Breast epithelium (tissue), 4 donors: ENCODE measurements around the gene ARHGAP8. TPM values are rescaled to one million over a fixed set of nuclear protein-coding genes. Genes with fewer than 3 reads are reported as not detected.

Source experiments
- DNase-seq, 2 donors: peaks; one replicate each; pipeline ENCODE4 v3.0.0-alpha.2; 2019; ENCODE audit warnings: low spot score in 2 of 2
- H3K27ac ChIP-seq, 2 donors: fragments of 200-600 bp; sonication (generic) in 1 of 2; one replicate each; pipeline ENCODE4 v1.5.1; 2016 to 2019; ENCODE audit warnings: mild to moderate bottlenecking in 1 of 2
- H3K27me3 ChIP-seq, 2 donors: fragments of 200-600 bp; sonication (generic) in 1 of 2; one replicate each; pipeline versions ENCODE4 v1.5.1 to v1.6.0; 2017 to 2019; ENCODE audit warnings: control low read depth in 1 of 2, mild to moderate bottlenecking in 1 of 2
- H3K36me3 ChIP-seq: fragments of 200-600 bp; one replicate; pipeline ENCODE4 v1.5.1; 2019
- H3K4me1 ChIP-seq, 2 donors: fragments of 200-600 bp; sonication (generic); one replicate each; pipeline ENCODE4 v1.5.1; 2016 to 2019; ENCODE audit warnings: control low read depth in 1 of 2
- H3K4me3 ChIP-seq, 3 donors: fragments of 200-600 bp; sonication (generic); 1 replicate in 2 of 3; 2 replicates in 1 of 3; pipeline ENCODE4 v1.5.1; 2016 to 2019; ENCODE audit warnings: mild to moderate bottlenecking in 3 of 3, moderate library complexity in 2 of 3
- H3K9me3 ChIP-seq, 2 donors: fragments of 200-600 bp; sonication (generic) in 1 of 2; one replicate each; pipeline ENCODE4 v1.5.1; 2016 to 2019; ENCODE audit warnings: control low read depth in 1 of 2
- POLR2A ChIP-seq: fragments of 450-650 bp; IDR thresholded peaks from one replicate; pipeline ENCODE4 v1.6.1; 2016; ENCODE audit warnings: antibody characterized with exemption, mild to moderate bottlenecking, moderate library complexity
- POLR2AphosphoS5 ChIP-seq, 3 donors: sonication (generic); formaldehyde crosslinking; IDR thresholded peaks; one replicate each; pipeline ENCODE4 v1.6.1; 2017; ENCODE audit warnings: antibody characterized with exemption in 3 of 3
- intact Hi-C: fragments of 100-400 bp; cut with DNase I; formaldehyde crosslinking; loops from one replicate; pipeline ENCODE4 v1.15.1; 2023; ENCODE audit warnings: low total_unique reads
- total RNA-seq, 3 donors: library from RNA; depleted of rRNA; stranded (reverse); fragments of >200 nt; gene quantifications; one replicate each; pipeline ENCODE4 v1.1.0, GENCODE V29; 2016
- TF ChIP-seq, protein P1 (sequence below), 3 donors: fragments of 450-650 bp; IDR thresholded peaks; one replicate each; pipeline ENCODE4 v1.5.1; 2016 to 2017; ENCODE audit warnings: antibody characterized with exemption in 3 of 3, mild to moderate bottlenecking in 3 of 3, moderate library complexity in 3 of 3

The ARHGAP8 gene
- total RNA-seq, 3 donors from 2014 or later: 9.8 to 39.4 (median 32.4) TPM

DNA sequence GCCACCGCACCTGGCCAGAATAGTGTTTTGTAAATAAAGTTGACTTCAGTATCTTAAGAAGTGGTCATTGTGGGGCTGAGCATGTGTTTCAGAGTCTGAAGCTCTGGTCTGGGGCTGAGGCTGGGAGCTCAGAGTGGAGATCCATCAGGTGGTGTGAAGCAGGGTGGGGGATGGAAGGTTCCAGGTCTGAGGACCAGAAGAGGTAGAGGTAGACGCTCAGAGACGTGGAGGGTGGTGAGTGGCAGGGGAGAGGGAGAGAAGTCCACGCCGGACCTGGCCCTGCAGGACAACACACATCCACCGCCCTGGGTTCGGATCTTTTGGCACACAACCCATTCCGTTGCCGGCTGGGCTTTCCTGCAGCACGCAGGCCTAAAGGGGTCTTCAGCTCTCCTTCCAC is 40.7 kb downstream of the ARHGAP8 start:
- DNase-seq: no peak
- Histone ChIP-seq H3K27ac (no peak overlapping the region), H3K9me3 (no peaks in the 10 kb centered on the region), H3K27me3 (no peaks in the 10 kb centered on the region), H3K4me1 (no peaks in the 10 kb centered on the region), H3K4me3 (no peak overlapping the region), H3K36me3 (no peaks in the 10 kb centered on the region)
- intact Hi-C loops: no loop called here
- no peak for TF ChIP-seq POLR2A

DNA sequence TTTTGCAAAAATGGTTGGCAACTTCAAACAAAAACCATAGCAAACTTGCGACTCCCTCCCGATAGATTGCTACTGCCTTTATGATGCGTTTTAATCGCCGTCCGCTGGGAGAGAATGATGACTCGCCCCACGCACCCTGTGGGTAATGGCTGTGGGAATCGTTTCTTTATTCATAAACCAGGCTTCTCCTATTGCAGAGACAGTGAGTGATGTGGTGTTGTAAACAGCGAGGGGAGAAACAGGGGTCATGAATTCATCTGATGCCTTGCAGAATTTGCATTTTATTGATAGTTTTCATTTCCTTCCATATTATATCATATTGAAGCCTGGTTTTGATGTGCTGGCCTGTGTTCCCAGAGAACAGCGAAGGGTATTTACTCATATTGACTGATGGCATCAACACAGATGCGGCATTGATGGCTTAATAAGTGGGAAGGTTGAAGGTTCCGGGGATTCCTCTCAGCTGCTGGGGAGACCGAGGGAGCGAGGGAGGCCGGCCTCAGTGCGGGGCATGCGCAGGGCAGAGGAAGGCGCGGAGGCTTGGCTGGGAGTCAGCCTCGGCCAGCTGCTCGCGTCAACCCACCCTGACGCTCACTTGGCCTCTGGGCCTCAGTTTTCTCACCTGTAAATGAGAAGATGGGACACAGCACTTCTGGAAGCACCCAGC is 41.3 kb downstream of the ARHGAP8 start:
- TF ChIP-seq POLR2AphosphoS5 (IDR thresholded peaks at IDR 0.05) (no peak), POLR2A (no peak)
- TF ChIP-seq, protein P1, sequence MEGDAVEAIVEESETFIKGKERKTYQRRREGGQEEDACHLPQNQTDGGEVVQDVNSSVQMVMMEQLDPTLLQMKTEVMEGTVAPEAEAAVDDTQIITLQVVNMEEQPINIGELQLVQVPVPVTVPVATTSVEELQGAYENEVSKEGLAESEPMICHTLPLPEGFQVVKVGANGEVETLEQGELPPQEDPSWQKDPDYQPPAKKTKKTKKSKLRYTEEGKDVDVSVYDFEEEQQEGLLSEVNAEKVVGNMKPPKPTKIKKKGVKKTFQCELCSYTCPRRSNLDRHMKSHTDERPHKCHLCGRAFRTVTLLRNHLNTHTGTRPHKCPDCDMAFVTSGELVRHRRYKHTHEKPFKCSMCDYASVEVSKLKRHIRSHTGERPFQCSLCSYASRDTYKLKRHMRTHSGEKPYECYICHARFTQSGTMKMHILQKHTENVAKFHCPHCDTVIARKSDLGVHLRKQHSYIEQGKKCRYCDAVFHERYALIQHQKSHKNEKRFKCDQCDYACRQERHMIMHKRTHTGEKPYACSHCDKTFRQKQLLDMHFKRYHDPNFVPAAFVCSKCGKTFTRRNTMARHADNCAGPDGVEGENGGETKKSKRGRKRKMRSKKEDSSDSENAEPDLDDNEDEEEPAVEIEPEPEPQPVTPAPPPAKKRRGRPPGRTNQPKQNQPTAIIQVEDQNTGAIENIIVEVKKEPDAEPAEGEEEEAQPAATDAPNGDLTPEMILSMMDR (IDR thresholded peaks at IDR 0.05): no peak
- no peaks in the 10 kb centered on the region for H3K36me3 ChIP-seq
- H3K27ac ChIP-seq: no peak overlapping the region
- H3K4me3 ChIP-seq: no peak overlapping the region
- no peaks in the 10 kb centered on the region for H3K27me3 ChIP-seq
- H3K9me3 ChIP-seq: no peaks in the 10 kb centered on the region
- intact Hi-C loops: no loop called here
- DNase-seq: no peak
- no peaks in the 10 kb centered on the region for H3K4me1 ChIP-seq

DNA sequence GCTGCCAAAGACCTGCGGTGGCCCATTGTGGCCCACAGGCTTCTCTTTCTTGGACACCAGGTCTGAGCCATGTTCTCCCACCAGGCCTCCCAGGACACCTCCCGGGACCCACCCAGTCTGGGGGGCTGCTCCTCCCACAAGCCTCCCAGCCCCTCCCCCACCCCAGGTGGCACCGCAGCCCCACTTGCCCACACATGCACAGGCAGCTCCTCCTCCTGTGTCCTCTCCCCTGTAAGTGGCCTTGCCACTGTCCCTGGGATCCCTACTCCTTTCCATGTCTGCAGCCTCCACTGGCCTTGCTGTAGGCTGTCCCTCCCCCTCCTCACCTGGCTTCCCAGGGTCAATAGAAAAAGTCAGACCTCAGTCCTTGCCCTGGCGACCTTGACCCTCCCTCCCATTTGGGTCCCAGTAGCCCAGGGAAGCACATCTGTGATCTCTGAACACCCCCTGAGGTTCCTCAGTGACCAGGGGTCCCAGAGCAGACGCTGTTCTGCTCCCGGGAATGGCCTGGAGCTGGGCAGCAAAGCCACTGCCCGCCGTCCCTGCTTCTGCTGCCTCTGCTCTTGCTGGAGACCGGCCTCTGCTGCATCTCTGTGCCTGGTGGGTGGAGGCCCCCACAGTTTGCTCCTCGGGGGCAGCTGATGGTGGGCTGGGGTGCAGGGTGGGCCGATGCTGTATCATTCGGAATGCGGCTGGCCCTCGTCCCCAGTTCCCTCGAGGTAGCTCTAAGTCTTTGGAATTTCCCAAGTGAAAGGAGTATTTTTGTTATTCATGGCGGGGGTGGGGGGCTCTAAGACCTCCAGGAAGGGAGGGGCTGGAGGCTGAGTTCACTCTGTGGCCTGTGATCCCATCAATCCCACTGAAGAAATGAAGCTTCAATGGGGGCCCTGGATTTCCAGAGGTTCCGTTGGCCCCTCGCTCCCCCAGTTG is 43.6 kb downstream of the ARHGAP8 start:
- H3K9me3 ChIP-seq: no peaks in the 10 kb centered on the region
- no peaks in the 10 kb centered on the region for H3K4me1 ChIP-seq
- H3K4me3 ChIP-seq: no peak overlapping the region
- H3K27me3 ChIP-seq: no peaks in the 10 kb centered on the region
- no peak for TF ChIP-seq POLR2A
- TF ChIP-seq, protein P1 (IDR thresholded peaks at IDR 0.05): no peak
- TF ChIP-seq POLR2AphosphoS5 (IDR thresholded peaks at IDR 0.05): no peak
- intact Hi-C loops: no loop called here
- H3K36me3 ChIP-seq: no peaks in the 10 kb centered on the region
- H3K27ac ChIP-seq: no peak overlapping the region
- no peak for DNase-seq

DNA sequence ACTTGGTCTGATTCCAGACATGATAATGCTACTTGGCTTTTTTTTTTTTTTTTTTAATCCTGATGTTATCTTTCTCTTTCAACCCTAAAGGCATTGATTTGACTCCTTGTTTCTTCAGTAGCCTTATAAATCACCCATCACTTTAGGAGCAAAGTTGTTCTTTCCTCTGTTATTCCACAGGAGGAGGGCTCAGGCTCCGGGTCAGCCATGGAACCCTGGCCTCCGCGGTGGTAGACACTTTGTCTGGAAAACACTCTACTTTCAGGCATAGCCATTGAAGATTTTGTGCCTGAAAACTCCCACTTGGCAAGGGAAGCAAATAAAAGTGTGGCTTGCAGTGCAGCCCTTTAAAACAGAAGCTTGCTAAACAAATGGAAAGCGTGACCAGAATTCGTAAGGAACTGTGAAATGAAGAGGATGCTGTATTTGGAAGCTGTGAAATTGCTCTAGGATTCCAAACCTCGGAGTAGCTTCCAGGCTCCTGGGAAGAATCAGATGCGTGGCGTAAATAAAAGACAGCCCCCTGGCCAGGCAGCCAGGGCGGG is 44.9 kb downstream of the ARHGAP8 start:
- DNase-seq: no peak
- no peak overlapping the region for H3K4me3 ChIP-seq

More for the DNA sequence above, 44.9 kb downstream of the ARHGAP8 start:
- H3K36me3 ChIP-seq: no peaks in the 10 kb centered on the region
- intact Hi-C loops: no loop called here
- H3K27me3 ChIP-seq: no peaks in the 10 kb centered on the region
- no peaks in the 10 kb centered on the region for H3K4me1 ChIP-seq
- H3K9me3 ChIP-seq: no peaks in the 10 kb centered on the region
- TF ChIP-seq POLR2AphosphoS5 (IDR thresholded peaks at IDR 0.05): no peak
- TF ChIP-seq, protein P1 (IDR thresholded peaks at IDR 0.05): no peak
- no peak for TF ChIP-seq POLR2A
- H3K27ac ChIP-seq: no peak overlapping the region
